ENCODE data around the gene CBR3.

DNA sequence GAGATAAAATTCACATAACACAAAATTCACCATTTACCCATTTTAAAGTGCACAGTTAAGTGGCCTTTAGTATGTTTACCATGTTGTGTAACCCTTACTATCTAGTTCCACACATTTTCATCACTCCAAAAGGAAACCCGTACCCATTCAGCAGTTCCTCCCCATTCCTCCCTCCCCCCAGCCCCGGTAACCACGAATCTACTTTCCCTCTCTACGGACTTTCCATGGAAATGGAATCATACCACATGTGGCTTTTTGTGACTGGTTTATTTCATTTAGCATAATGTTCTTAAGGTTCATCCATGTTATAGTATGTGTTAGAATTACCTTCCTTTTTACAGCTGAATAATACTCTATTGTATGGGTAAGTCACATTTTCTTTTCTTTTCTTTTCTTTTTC lies 32.7 kb downstream of the CBR3 start:
- TF ChIP-seq, protein P1, sequence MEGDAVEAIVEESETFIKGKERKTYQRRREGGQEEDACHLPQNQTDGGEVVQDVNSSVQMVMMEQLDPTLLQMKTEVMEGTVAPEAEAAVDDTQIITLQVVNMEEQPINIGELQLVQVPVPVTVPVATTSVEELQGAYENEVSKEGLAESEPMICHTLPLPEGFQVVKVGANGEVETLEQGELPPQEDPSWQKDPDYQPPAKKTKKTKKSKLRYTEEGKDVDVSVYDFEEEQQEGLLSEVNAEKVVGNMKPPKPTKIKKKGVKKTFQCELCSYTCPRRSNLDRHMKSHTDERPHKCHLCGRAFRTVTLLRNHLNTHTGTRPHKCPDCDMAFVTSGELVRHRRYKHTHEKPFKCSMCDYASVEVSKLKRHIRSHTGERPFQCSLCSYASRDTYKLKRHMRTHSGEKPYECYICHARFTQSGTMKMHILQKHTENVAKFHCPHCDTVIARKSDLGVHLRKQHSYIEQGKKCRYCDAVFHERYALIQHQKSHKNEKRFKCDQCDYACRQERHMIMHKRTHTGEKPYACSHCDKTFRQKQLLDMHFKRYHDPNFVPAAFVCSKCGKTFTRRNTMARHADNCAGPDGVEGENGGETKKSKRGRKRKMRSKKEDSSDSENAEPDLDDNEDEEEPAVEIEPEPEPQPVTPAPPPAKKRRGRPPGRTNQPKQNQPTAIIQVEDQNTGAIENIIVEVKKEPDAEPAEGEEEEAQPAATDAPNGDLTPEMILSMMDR (IDR thresholded peaks at IDR 0.05 in 8 of 11, conservative IDR thresholded peaks at IDR 0.05 in 3 of 11) = no peak
- TF ChIP-seq POLR2AphosphoS5 (IDR thresholded peaks at IDR 0.05) = no peak

Measured in spleen (tissue), 7 donors.